Stimulated activated CD8-positive, alpha-beta memory T cell treated with anti-CD3 and anti-CD28 coated beads, Interleukin-2, amount 100 ng/mL, for 1 hour (primary cell): ENCODE measurements around the gene FEM1B.
"Not testable (repeated sequence)": the region's sequence is repeated elsewhere in the genome, so short reads cannot be mapped to it uniquely, and the experiment has no call there.

Source experiments
- DNase-seq, 2 donors: peaks; one replicate each; pipeline ENCODE4 v3.0.0-alpha.2; 2020; ENCODE audit warnings: low read depth in 2 of 2

Gene FEM1B

DNA sequence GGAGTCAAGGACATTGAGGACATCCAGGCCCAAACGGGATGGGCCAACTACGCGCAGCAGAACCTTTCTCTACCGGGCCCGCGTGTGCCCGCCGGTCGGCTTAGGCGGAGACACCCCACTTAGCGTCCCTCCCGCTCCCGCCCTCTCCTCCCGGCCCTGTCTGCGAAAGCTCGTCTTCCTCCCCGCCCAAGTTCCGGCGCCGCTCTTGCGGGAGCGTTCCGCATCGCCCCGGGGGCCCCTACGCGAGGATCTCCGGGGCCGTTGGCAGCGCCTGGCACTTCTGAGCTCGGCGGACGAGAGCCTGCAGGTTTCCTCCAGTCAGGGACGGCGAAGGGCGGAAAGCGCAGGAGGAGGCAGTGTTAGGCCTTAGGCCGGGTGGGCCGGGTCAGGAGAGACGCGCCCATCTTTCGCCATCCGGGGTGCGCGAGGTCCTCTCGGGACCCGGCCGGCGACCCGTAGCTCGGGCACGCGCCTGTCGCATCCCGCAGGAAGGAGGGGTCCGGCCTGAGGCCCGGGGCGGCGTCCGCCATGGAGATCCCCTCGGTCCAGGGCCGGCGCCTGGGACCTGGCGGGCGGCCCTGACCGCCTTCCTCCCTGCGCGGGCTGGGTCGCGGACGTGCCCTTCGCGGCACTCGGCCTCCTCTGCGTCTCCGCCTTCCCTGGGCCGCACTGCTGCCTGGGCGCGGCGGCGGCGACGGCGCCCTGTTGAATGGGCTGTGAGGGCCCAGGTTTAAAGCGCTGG lies at the start of gene FEM1B:
Gene FEM1B (plus strand): TSS at position 143 of the 742 bp plus-strand sequence. CDS start 673 bp downstream, outside the sequence.
- peak; percentile 72 to 79 for DNase-seq

GRCh38 chr15:68228143-68228970 lies 49.2 kb upstream of the FEM1B start:
- DNase-seq: no peak

- DNase-seq: no peak
Measured at GRCh38 chr15:68228971-68229385, 48.6 kb upstream of the FEM1B start.

GRCh38 chr15:68229386-68230156 lies 48.0 kb upstream of the FEM1B start, which contains the start of gene CLN6:
Gene CLN6 (minus strand): TSS chr15:68229728. CDS start chr15:68229584, 144 bp downstream.
- peak; percentile 64 to 66 for DNase-seq

DNA sequence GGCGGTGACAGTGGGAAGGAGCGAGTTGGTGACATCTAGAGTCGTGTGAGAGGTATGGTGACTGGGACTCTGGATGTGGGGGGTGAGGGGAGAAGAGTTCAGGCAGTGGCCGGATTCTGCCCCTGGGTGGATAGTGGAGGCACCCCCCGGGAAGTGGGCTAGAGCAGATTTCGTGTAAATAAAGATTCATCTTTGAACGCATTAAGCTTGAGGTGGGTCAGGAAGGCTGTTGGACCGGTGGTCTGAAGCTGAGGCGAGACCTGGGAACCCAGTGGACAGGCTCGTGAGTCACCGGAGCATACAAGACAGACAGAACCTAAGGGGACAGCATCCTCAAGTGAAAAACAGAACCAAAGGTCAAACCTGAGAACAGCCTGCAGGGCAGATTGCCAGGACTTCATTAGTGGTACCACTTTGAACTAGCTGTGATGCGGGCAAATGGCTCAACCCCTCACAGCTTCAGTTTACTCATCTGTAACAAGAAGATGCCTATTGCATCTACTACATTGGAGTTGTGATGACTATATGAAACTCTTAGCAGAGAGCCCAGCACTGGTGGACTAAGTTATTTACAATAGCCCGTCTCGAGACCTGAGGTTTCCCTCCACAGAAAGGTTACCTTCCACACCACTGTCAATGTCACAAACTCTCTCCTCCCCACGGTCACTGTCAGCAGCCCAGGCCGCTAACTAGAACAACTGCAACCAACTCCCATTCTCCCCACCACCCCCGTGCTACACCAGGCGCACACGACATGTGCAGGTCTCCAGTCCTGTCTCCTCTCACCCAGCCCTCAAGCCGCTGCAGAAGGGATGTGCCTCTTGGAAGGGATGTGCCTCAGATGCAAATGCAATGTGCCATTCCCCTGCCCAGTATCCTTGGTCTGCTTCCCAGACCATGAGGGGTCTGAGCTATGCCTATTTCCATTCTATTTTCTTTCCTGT lies 47.1 kb upstream of the FEM1B start:
- DNase-seq: no peak

GRCh38 chr15:68231102-68231818 lies 46.3 kb upstream of the FEM1B start:
- DNase-seq: no peak

DNA sequence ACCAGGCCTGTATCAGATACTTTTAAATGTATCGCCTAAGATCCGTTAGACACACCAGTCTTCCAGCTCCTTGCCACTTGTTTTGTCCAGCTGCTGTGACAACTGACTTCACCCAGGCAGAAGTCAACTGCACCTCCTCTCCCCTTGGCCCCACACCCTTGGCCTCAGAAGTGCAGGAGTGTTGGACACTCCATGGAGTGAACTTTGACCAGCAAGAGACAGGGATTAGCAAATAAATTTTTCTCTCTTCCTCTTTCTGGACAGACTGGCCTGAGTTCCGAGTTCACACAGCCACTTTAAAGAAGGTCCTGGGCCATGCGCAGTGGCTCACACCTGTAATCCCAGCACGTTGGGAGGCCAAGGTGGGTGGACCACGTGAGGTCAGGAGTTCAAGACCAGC lies 45.1 kb upstream of the FEM1B start:
- no peak for DNase-seq

DNA sequence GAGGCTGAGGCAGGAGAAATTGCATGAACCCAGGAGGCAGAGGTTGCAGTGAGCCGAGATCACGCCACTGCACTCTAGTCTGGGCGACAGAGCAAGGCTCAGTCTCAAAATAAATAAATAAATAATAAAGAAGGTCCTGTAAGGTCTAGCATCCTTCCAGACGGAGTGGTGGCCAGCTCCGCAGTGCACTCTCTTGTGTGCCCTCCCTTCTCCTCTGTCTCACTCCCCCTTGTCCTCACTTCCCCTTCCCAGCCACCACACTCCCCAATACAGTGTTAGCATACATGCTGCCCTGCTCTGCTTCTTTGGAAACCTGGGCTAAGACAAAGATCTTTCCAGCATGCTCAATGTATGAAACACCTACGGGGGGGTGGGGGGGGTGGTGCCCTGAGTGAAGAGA lies 44.6 kb upstream of the FEM1B start:
- DNase-seq: no peak

GRCh38 chr15:68234060-68234459 lies 43.5 kb upstream of the FEM1B start:
- DNase-seq: no peak

DNA sequence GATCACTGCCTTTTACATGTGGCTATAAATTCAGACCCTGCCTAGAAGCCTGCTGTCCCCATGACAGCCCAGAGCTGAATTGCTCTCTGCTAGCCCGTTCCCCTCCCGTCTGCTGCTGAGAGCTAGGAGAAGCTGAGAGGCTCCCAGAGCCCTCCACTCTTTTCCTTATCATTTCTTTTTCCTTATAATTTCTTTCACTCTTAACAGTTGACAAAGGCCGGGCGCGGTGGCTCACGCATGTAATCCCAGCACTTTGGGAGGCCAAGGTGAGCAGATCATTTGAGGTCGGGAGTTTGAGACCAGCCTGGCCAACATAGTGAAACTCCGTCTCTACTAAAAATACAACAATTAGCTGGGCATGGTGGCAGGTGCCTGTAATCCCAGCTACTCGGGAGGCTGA lies 43.0 kb upstream of the FEM1B start:
- DNase-seq: not testable (repeated sequence)

GRCh38 chr15:68235022-68235421 lies 42.5 kb upstream of the FEM1B start:
- DNase-seq: no peak

DNA sequence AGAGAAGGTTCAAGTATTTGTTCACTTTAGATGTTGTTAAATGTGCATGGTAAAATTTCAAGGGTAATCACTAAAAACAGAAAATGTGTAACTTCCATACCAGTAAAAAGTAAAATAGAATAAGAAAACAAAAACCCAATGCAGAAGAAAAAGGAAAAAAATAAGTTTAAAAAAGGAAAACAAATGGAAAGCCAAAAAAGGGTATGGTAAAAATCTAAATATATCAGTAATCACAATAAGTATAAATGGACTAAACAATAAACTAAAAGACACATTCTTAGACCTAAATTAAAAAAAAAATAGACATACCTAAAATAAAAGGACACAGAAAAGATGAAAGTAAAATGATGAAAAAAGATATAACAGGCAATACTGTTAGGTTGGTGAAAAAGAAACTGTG lies 38.5 kb upstream of the FEM1B start:
- no peak for DNase-seq

DNA sequence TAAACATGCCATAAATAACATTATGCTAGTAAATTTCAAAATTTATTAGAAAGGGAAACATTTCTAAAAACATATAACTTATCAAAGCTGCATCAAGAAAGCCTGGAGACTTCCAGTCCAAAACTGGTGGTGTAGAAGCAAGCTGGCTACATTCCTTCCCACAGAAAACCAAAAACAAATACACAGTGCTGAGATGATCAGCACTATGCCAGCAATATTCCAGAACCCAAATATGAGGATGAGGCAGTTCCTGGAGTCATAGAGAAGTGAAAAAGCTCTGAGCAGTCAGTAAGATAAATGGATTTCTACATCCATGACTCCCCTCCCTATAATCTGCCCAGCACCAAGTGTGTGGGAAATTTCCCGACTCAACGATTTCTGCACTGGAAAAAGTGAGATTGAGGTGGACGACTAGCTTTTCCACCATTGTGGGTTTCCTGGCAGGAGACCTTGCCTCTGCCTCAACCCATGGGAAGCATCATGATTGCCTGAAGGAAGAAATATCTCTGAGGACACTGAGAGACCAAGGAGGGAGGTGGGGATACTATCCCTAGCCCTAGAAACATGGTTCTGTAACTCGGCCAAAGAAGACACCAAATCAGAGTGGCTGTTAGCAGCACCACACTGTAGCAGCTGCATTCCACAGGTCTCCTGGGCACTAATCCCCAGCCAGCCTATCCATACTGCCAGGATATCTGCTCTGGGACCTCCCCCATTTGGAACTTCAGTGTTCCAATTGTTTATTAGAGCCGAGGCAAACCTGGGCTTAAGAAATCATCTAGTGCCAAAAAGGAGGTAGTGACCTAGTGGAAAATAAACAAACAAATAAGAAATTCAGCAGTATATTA lies 36.2 kb upstream of the FEM1B start:
- no peak for DNase-seq

DNA sequence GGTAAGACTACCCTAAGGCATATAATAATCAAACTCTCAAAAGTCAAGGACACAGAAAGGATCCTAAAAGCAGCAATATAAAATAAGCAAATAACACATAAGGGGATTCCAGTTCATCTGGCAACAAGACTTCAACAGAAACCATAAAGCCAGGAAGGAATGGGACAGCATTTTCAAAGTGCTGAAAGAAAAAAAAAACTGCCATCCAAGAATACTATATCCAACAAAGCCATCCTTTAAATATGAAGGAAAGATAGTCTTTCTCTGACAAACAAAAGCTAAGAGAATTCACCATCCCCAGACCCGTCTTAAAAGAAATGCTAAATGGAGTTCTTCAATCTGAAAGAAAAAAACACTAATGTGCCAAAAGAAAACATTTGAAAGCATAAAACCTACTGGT lies 33.3 kb upstream of the FEM1B start:
- no peak for DNase-seq

GRCh38 chr15:68249058-68249713 lies 28.4 kb upstream of the FEM1B start:
- no peak for DNase-seq

- no peak for DNase-seq
Measured at GRCh38 chr15:68252925-68253534, 24.5 kb upstream of the FEM1B start.

- peak; percentile 28 to 29 for DNase-seq
Measured at GRCh38 chr15:68256675-68257450, 20.7 kb upstream of the FEM1B start.

- DNase-seq: no peak
Measured at GRCh38 chr15:68258692-68259091, 18.9 kb upstream of the FEM1B start.
